GM23338 (cell line): ENCODE data around the gene DUSP1. TPM values are rescaled to one million over a fixed set of nuclear protein-coding genes. Genes with fewer than 3 reads are reported as not detected.
A peak's percentile ranks its signal among the peaks of the same experiment; 100 is the strongest.

Source experiments
- ATAC-seq: fragments of 200-7000 bp; cut with Tn5 transposase; 3 replicates; pipeline ENCODE4 v1.9.1; 2020
- DNase-seq: peaks from one replicate; pipeline ENCODE4 v3.0.0-alpha.2; 2015; ENCODE audit warnings: low spot score
- H2AFZ ChIP-seq: fragments of 200-600 bp; sonication (generic); 2 replicates; pipeline ENCODE4 v1.8.0; 2016; ENCODE audit warnings: antibody characterized with exemption, mild to moderate bottlenecking, moderate library complexity
- H3F3A ChIP-seq: fragments of 200-600 bp; sonication (generic); replicated peaks from 2 replicates; pipeline ENCODE4 v1.8.0; 2017; ENCODE audit warnings: antibody characterized with exemption, mixed run types, low read depth
- H3K27ac ChIP-seq: fragments of 200-600 bp; sonication (generic); 2 replicates; pipeline ENCODE4 v1.6.1; 2016; ENCODE audit warnings: low read depth
- H3K27me3 ChIP-seq: fragments of 200-600 bp; sonication (generic); 2 replicates; pipeline ENCODE4 v1.8.0; 2016; ENCODE audit warnings: mild to moderate bottlenecking, mixed run types, moderate library complexity; ENCODE audit not compliant: insufficient read depth
- H3K36me3 ChIP-seq: fragments of 200-600 bp; sonication (generic); 2 replicates; pipeline ENCODE4 v1.8.0; 2016; ENCODE audit warnings: mild to moderate bottlenecking; ENCODE audit not compliant: insufficient read depth
- H3K4me1 ChIP-seq: fragments of 200-600 bp; sonication (generic); 2 replicates; pipeline ENCODE4 v1.8.0; 2016; ENCODE audit warnings: mild to moderate bottlenecking, moderate library complexity; ENCODE audit not compliant: insufficient read depth
- H3K4me2 ChIP-seq: fragments of 200-600 bp; sonication (generic); 2 replicates; pipeline ENCODE4 v1.7.1; 2017; ENCODE audit warnings: mixed run types
- H3K4me3 ChIP-seq: fragments of 200-600 bp; sonication (generic); 2 replicates; pipeline ENCODE4 v1.6.1; 2016; ENCODE audit warnings: mixed run types
- H3K79me2 ChIP-seq: fragments of 200-600 bp; sonication (generic); replicated peaks from 2 replicates; pipeline ENCODE4 v1.8.0; 2017; ENCODE audit warnings: mild to moderate bottlenecking; ENCODE audit not compliant: insufficient read depth
- H3K9me2 ChIP-seq: fragments of 200-600 bp; sonication (generic); 2 replicates; pipeline ENCODE4 v1.8.0; 2017; ENCODE audit not compliant: insufficient read depth
- H4K20me1 ChIP-seq: fragments of 200-600 bp; sonication (generic); replicated peaks from 2 replicates; pipeline ENCODE4 v1.8.0; 2017; ENCODE audit warnings: mild to moderate bottlenecking; ENCODE audit not compliant: insufficient read depth
- H3K27ac Mint-ChIP-seq: 2 replicates; pipeline ENCODE4 v1.8.0; 2020; ENCODE audit warnings: inconsistent platforms, mild to moderate bottlenecking, moderate library complexity, mixed read lengths
- H3K27me3 Mint-ChIP-seq: 3 replicates; pipeline ENCODE4 v1.8.0; 2022; ENCODE audit warnings: low read depth, mild to moderate bottlenecking, moderate library complexity, mixed read lengths, inconsistent platforms; ENCODE audit not compliant: insufficient read depth, poor library complexity
- H3K36me3 Mint-ChIP-seq: 3 replicates; pipeline ENCODE4 v1.8.0; 2021; ENCODE audit warnings: low read depth, mild to moderate bottlenecking, inconsistent platforms, moderate library complexity, mixed read lengths
- H3K4me1 Mint-ChIP-seq: 3 replicates; pipeline ENCODE4 v1.8.0; 2020; ENCODE audit warnings: mild to moderate bottlenecking, inconsistent platforms, mixed read lengths
- H3K4me3 Mint-ChIP-seq: 3 replicates; pipeline ENCODE4 v1.8.0; 2021; ENCODE audit warnings: moderate library complexity, mild to moderate bottlenecking, inconsistent platforms, mixed read lengths
- H3K9me3 Mint-ChIP-seq: 3 replicates; pipeline ENCODE4 v1.8.0; 2020; ENCODE audit warnings: moderate library complexity, mild to moderate bottlenecking, inconsistent platforms, mixed read lengths
- EZH2 ChIP-seq: fragments of 200-600 bp; sonication (generic); IDR thresholded peaks from one replicate; pipeline ENCODE4 v1.8.0; 2017; ENCODE audit warnings: antibody characterized with exemption, mild to moderate bottlenecking, low read depth; ENCODE audit not compliant: unreplicated experiment
- EZH2phosphoT487 ChIP-seq: fragments of 200-600 bp; sonication (generic); IDR thresholded peaks from one replicate; pipeline ENCODE4 v1.8.1; 2018; ENCODE audit warnings: antibody characterized with exemption; ENCODE audit not compliant: unreplicated experiment
- JUNB ChIP-seq: IDR thresholded peaks from one replicate; pipeline ENCODE4 v1.6.1; 2016; ENCODE audit warnings: antibody characterized with exemption; ENCODE audit not compliant: unreplicated experiment
- NANOG ChIP-seq: IDR thresholded peaks from 2 replicates; pipeline ENCODE4 v1.6.1; 2016; ENCODE audit warnings: antibody characterized with exemption, borderline replicate concordance
- ZNF114 ChIP-seq: fragments of 250-450 bp; sonication (Bioruptor Pico); IDR thresholded peaks from 2 replicates; pipeline ENCODE4 v1.5.0; 2020; ENCODE audit warnings: mild to moderate bottlenecking, moderate library complexity
- ZNF331 ChIP-seq: fragments of 250-450 bp; sonication (Bioruptor Pico); IDR thresholded peaks from 2 replicates; pipeline ENCODE4 v1.5.0; 2020; ENCODE audit warnings: low read depth, mild to moderate bottlenecking, moderate library complexity
- long read RNA-seq: library from polyadenylated mRNA; unstranded; transcript quantifications from one replicate; pipeline ENCODE4 v2.0.0, GENCODE V29; 2020; ENCODE audit not compliant: unreplicated experiment
- polyA plus RNA-seq: library from polyadenylated mRNA; unstranded; fragments of >200 nt; fragmentation: Nextera tagmentation; extraction: Ambion mirVana; gene quantifications from 2 replicates; pipeline ENCODE4 v1.2.1, GENCODE V29; 2016
- total RNA-seq: library from RNA; depleted of rRNA; stranded (reverse); fragments of >200 nt; shearing (Covaris generic); gene quantifications from 2 replicates; pipeline ENCODE4 v1.2.3, GENCODE V29; 2014; rRNA removed
- TF ChIP-seq, protein P1 (sequence below): fragments of 250-450 bp; sonication (Bioruptor Pico); IDR thresholded peaks from 2 replicates; pipeline ENCODE4 v1.5.0; 2020; ENCODE audit warnings: mild to moderate bottlenecking, moderate library complexity
- TF ChIP-seq, protein P2 (sequence below): IDR thresholded peaks from one replicate; pipeline ENCODE4 v1.6.1; 2018; ENCODE audit warnings: antibody characterized with exemption; ENCODE audit not compliant: unreplicated experiment
- TF ChIP-seq, protein P3 (sequence below), 2 experiments: fragments of 200-600 bp in 1 of 2; sonication (generic) in 1 of 2; conservative IDR thresholded peaks; 2 replicates each; pipeline versions ENCODE4 v1.5.1 to v1.6.1; 2016 to 2017; ENCODE audit warnings: antibody characterized with exemption in 2 of 2, low read depth in 2 of 2, mild to moderate bottlenecking in 2 of 2, moderate library complexity in 1 of 2
- TF ChIP-seq, protein P4 (sequence below): IDR thresholded peaks from 2 replicates; pipeline ENCODE4 v1.6.1; 2016; ENCODE audit warnings: antibody characterized with exemption

Gene DUSP1, protein sequence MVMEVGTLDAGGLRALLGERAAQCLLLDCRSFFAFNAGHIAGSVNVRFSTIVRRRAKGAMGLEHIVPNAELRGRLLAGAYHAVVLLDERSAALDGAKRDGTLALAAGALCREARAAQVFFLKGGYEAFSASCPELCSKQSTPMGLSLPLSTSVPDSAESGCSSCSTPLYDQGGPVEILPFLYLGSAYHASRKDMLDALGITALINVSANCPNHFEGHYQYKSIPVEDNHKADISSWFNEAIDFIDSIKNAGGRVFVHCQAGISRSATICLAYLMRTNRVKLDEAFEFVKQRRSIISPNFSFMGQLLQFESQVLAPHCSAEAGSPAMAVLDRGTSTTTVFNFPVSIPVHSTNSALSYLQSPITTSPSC
- total RNA-seq (12.8 and 17.2 TPM in 2 replicates), polyA plus RNA-seq (8.7 and 9.7 TPM in 2 replicates)
- long read RNA-seq, transcript DUSP1-201 (4 exons, 2,019 nt), result major isoform, 6 of 7 reads
- long read RNA-seq, partial matches to known transcripts, result 0 of 7 reads
- long read RNA-seq, other reads (novel, unspliced or antisense), result 1 of 7 reads

DNA sequence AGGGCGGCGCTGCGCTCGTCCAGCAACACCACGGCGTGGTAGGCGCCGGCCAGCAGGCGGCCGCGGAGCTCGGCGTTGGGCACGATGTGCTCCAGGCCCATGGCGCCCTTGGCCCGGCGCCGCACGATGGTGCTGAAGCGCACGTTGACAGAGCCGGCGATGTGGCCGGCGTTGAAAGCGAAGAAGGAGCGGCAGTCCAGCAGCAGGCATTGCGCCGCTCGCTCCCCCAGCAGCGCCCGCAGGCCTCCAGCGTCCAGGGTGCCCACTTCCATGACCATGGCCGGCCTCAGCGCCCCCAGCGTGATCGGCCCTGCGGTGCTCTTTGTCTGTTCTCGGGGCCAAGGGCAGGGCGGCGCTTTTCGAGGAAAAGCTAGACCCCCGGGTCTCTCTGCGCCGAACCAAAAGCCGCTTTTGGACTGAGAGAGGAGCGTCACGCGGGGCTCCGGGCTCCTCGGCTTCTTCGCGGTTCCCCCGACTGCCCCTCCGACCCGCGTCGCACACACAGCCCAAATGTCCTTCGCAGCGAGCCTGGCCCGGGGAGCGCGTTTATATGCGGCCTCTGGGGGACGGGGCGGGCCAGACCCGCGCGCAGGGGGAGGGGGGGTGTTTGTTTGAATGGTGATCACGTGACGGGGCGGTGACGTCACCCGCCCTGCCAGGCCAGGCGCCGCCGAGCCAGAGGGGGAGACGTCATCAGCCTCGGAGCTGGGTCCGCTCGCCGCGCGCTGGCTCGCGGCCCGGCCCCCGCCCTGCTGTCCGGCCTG is at the start of gene DUSP1:
TSS of gene DUSP1 (minus strand) at position 521 of the 764 bp plus-strand sequence. CDS start at position 278, 243 bp downstream.
- H3K27ac ChIP-seq, result peak within 1 kb of the TSS; percentile 90
- H2AFZ ChIP-seq, result peak within 1 kb of the TSS; percentile 98
- H3K36me3 ChIP-seq, result peaks cover 4% of the 10 kb centered on the region; the same call in 1 of the 2 replicates
- peak within 1 kb of the TSS; percentile 92 for H3K4me3 ChIP-seq
- H3K27me3 Mint-ChIP-seq, result peaks cover 39% of the 10 kb centered on the region
- H3K36me3 Mint-ChIP-seq, result peaks cover 28% of the 10 kb centered on the region
- H3K9me2 ChIP-seq, result no peaks in the 10 kb centered on the region
- peaks cover 9% of the 10 kb centered on the region; the same call in 1 of the 2 replicates for H3K79me2 ChIP-seq
- peak within 1 kb of the TSS; percentile 90 for H3K27ac Mint-ChIP-seq
- H3F3A ChIP-seq, result peaks cover 3% of the 10 kb centered on the region; the same call in 1 of the 2 replicates
- H4K20me1 ChIP-seq, result peaks cover 17% of the 10 kb centered on the region; the same call in 1 of the 2 replicates
- peaks cover 2% of the 10 kb centered on the region; the same call in 1 of the 3 replicates for H3K9me3 Mint-ChIP-seq
- DNase-seq (peak; percentile 97), ATAC-seq (peak; percentile 68)
- H3K4me2 ChIP-seq, result peak within 1 kb of the TSS; percentile 100
- H3K4me1 Mint-ChIP-seq, result peaks cover 24% of the 10 kb centered on the region
- peaks cover 15% of the 10 kb centered on the region for H3K4me1 ChIP-seq
- H3K27me3 ChIP-seq, result peaks cover 41% of the 10 kb centered on the region
- peak within 1 kb of the TSS; percentile 92 for H3K4me3 Mint-ChIP-seq
- TF ChIP-seq, protein P1, sequence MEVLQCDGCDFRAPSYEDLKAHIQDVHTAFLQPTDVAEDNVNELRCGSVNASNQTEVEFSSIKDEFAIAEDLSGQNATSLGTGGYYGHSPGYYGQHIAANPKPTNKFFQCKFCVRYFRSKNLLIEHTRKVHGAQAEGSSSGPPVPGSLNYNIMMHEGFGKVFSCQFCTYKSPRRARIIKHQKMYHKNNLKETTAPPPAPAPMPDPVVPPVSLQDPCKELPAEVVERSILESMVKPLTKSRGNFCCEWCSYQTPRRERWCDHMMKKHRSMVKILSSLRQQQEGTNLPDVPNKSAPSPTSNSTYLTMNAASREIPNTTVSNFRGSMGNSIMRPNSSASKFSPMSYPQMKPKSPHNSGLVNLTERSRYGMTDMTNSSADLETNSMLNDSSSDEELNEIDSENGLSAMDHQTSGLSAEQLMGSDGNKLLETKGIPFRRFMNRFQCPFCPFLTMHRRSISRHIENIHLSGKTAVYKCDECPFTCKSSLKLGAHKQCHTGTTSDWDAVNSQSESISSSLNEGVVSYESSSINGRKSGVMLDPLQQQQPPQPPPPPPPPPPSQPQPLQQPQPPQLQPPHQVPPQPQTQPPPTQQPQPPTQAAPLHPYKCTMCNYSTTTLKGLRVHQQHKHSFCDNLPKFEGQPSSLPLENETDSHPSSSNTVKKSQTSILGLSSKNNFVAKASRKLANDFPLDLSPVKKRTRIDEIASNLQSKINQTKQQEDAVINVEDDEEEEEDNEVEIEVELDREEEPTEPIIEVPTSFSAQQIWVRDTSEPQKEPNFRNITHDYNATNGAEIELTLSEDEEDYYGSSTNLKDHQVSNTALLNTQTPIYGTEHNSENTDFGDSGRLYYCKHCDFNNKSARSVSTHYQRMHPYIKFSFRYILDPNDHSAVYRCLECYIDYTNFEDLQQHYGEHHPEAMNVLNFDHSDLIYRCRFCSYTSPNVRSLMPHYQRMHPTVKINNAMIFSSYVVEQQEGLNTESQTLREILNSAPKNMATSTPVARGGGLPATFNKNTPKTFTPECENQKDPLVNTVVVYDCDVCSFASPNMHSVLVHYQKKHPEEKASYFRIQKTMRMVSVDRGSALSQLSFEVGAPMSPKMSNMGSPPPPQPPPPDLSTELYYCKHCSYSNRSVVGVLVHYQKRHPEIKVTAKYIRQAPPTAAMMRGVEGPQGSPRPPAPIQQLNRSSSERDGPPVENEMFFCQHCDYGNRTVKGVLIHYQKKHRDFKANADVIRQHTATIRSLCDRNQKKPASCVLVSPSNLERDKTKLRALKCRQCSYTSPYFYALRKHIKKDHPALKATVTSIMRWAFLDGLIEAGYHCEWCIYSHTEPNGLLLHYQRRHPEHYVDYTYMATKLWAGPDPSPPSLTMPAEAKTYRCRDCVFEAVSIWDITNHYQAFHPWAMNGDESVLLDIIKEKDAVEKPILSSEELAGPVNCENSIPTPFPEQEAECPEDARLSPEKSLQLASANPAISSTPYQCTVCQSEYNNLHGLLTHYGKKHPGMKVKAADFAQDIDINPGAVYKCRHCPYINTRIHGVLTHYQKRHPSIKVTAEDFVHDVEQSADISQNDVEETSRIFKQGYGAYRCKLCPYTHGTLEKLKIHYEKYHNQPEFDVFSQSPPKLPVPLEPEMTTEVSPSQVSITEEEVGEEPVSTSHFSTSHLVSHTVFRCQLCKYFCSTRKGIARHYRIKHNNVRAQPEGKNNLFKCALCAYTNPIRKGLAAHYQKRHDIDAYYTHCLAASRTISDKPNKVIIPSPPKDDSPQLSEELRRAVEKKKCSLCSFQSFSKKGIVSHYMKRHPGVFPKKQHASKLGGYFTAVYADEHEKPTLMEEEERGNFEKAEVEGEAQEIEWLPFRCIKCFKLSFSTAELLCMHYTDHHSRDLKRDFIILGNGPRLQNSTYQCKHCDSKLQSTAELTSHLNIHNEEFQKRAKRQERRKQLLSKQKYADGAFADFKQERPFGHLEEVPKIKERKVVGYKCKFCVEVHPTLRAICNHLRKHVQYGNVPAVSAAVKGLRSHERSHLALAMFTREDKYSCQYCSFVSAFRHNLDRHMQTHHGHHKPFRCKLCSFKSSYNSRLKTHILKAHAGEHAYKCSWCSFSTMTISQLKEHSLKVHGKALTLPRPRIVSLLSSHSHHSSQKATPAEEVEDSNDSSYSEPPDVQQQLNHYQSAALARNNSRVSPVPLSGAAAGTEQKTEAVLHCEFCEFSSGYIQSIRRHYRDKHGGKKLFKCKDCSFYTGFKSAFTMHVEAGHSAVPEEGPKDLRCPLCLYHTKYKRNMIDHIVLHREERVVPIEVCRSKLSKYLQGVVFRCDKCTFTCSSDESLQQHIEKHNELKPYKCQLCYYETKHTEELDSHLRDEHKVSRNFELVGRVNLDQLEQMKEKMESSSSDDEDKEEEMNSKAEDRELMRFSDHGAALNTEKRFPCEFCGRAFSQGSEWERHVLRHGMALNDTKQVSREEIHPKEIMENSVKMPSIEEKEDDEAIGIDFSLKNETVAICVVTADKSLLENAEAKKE (CRISPR knock-in tag), result no peak
- TF ChIP-seq, protein P2, sequence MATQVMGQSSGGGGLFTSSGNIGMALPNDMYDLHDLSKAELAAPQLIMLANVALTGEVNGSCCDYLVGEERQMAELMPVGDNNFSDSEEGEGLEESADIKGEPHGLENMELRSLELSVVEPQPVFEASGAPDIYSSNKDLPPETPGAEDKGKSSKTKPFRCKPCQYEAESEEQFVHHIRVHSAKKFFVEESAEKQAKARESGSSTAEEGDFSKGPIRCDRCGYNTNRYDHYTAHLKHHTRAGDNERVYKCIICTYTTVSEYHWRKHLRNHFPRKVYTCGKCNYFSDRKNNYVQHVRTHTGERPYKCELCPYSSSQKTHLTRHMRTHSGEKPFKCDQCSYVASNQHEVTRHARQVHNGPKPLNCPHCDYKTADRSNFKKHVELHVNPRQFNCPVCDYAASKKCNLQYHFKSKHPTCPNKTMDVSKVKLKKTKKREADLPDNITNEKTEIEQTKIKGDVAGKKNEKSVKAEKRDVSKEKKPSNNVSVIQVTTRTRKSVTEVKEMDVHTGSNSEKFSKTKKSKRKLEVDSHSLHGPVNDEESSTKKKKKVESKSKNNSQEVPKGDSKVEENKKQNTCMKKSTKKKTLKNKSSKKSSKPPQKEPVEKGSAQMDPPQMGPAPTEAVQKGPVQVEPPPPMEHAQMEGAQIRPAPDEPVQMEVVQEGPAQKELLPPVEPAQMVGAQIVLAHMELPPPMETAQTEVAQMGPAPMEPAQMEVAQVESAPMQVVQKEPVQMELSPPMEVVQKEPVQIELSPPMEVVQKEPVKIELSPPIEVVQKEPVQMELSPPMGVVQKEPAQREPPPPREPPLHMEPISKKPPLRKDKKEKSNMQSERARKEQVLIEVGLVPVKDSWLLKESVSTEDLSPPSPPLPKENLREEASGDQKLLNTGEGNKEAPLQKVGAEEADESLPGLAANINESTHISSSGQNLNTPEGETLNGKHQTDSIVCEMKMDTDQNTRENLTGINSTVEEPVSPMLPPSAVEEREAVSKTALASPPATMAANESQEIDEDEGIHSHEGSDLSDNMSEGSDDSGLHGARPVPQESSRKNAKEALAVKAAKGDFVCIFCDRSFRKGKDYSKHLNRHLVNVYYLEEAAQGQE, result no peak
- no peak for TF ChIP-seq EZH2
- no peak for TF ChIP-seq NANOG
- no peak for TF ChIP-seq ZNF114 (CRISPR knock-in tag)
- TF ChIP-seq, protein P3, sequence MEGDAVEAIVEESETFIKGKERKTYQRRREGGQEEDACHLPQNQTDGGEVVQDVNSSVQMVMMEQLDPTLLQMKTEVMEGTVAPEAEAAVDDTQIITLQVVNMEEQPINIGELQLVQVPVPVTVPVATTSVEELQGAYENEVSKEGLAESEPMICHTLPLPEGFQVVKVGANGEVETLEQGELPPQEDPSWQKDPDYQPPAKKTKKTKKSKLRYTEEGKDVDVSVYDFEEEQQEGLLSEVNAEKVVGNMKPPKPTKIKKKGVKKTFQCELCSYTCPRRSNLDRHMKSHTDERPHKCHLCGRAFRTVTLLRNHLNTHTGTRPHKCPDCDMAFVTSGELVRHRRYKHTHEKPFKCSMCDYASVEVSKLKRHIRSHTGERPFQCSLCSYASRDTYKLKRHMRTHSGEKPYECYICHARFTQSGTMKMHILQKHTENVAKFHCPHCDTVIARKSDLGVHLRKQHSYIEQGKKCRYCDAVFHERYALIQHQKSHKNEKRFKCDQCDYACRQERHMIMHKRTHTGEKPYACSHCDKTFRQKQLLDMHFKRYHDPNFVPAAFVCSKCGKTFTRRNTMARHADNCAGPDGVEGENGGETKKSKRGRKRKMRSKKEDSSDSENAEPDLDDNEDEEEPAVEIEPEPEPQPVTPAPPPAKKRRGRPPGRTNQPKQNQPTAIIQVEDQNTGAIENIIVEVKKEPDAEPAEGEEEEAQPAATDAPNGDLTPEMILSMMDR (conservative IDR thresholded peaks at IDR 0.05; ENCODE audit: low read depth in 2 of 2), result peak; percentile 18 to 37; a peak in 2 of 4 replicates
- TF ChIP-seq EZH2phosphoT487, result no peak
- TF ChIP-seq, protein P4, sequence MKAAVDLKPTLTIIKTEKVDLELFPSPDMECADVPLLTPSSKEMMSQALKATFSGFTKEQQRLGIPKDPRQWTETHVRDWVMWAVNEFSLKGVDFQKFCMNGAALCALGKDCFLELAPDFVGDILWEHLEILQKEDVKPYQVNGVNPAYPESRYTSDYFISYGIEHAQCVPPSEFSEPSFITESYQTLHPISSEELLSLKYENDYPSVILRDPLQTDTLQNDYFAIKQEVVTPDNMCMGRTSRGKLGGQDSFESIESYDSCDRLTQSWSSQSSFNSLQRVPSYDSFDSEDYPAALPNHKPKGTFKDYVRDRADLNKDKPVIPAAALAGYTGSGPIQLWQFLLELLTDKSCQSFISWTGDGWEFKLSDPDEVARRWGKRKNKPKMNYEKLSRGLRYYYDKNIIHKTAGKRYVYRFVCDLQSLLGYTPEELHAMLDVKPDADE, result 0 out of 2 replicates have a peak, but pooled peaks have one; percentile 19
- no peak for TF ChIP-seq ZNF331 (CRISPR knock-in tag)
- no peak for TF ChIP-seq JUNB
